HEK293 (cell line): ENCODE results near the gene LYSMD3.

Source experiments
- CTCF ChIA-PET: fragments of 350-600 bp; formaldehyde crosslinking; extraction: SDS; loops from one replicate; lab custom pipeline; 2021; ENCODE audit warnings: antibody characterized with exemption; lab: Yijun Ruan, JAX
- POLR2A ChIA-PET: fragments of 300-600 bp; formaldehyde crosslinking; extraction: SDS; loops from one replicate; lab custom pipeline; 2020; ENCODE audit warnings: antibody characterized with exemption, inconsistent platforms; lab: Yijun Ruan, JAX
- H3K27ac ChIP-seq: fragments of 200-500 bp; sonication (Bioruptor generic); 2 replicates; pipeline ENCODE4 v1.5.1; 2014; ENCODE audit warnings: low read depth, low read length, control low read depth, inconsistent platforms; ENCODE audit errors: extremely low read depth
- H3K36me3 ChIP-seq, 2 experiments: fragments of 200-500 bp in 1 of 2; sonication (Bioruptor generic) in 1 of 2; 1 replicate in 1 of 2; 2 replicates in 1 of 2; pipeline ENCODE4 v1.5.1; 2014 to 2017; ENCODE audit warnings: inconsistent platforms in 2 of 2, low read length in 2 of 2; ENCODE audit not compliant: control insufficient read depth in 2 of 2, insufficient read depth in 1 of 2
- H3K4me1 ChIP-seq: fragments of 200-500 bp; sonication (Bioruptor generic); 2 replicates; pipeline ENCODE4 v1.5.1; 2014; ENCODE audit warnings: mild to moderate bottlenecking, low read length, inconsistent platforms; ENCODE audit not compliant: control insufficient read depth, insufficient read depth
- H3K4me3 ChIP-seq: 2 replicates; pipeline ENCODE4 v1.5.1; 2011; ENCODE audit warnings: low read depth, mild to moderate bottlenecking, control low read depth, low read length, moderate library complexity
- H3K9me3 ChIP-seq: fragments of 200-500 bp; sonication (Bioruptor generic); 2 replicates; pipeline ENCODE4 v1.5.1; 2014; ENCODE audit warnings: low read depth, low read length, inconsistent platforms; ENCODE audit not compliant: control insufficient read depth, insufficient read depth
- GLI2 ChIP-seq: fragments of 450-650 bp; formaldehyde crosslinking; IDR thresholded peaks from 2 replicates; pipeline ENCODE4; 2017; ENCODE audit warnings: missing biosample characterization, missing genetic modification characterization, low read depth, borderline replicate concordance
- GLI4 ChIP-seq: fragments of 450-650 bp; formaldehyde crosslinking; IDR thresholded peaks from 2 replicates; pipeline ENCODE4 v1.5.1; 2016; ENCODE audit warnings: missing biosample characterization, missing genetic modification characterization
- GLIS2 ChIP-seq: fragments of 450-650 bp; formaldehyde crosslinking; IDR thresholded peaks from 2 replicates; pipeline ENCODE4 v1.5.1; 2016; ENCODE audit warnings: missing biosample characterization, missing genetic modification characterization
- KLF1 ChIP-seq: fragments of 450-650 bp; formaldehyde crosslinking; IDR thresholded peaks from 2 replicates; pipeline ENCODE4 v1.5.1; 2016; ENCODE audit warnings: missing biosample characterization, missing genetic modification characterization
- PRDM1 ChIP-seq: fragments of 450-650 bp; formaldehyde crosslinking; IDR thresholded peaks from 2 replicates; pipeline ENCODE4; 2016; ENCODE audit warnings: missing biosample characterization, missing genetic modification characterization
- PRDM6 ChIP-seq: fragments of 450-650 bp; formaldehyde crosslinking; IDR thresholded peaks from 2 replicates; pipeline ENCODE4 v1.5.1; 2017; ENCODE audit warnings: missing biosample characterization, missing genetic modification characterization
- SP2 ChIP-seq: fragments of 450-650 bp; formaldehyde crosslinking; IDR thresholded peaks from 2 replicates; pipeline ENCODE4 v1.5.1; 2016; ENCODE audit warnings: missing biosample characterization, missing genetic modification characterization
- SP7 ChIP-seq: fragments of 450-650 bp; formaldehyde crosslinking; IDR thresholded peaks from 2 replicates; pipeline ENCODE4 v1.5.1; 2016; ENCODE audit warnings: missing biosample characterization, missing genetic modification characterization
- ZBTB1 ChIP-seq: fragments of 450-650 bp; formaldehyde crosslinking; IDR thresholded peaks from 2 replicates; pipeline ENCODE4 v1.5.1; 2016; ENCODE audit warnings: missing biosample characterization, missing genetic modification characterization
- ZBTB17 ChIP-seq: fragments of 450-650 bp; formaldehyde crosslinking; IDR thresholded peaks from 2 replicates; pipeline ENCODE4 v1.5.1; 2016; ENCODE audit warnings: missing biosample characterization, missing genetic modification characterization
- ZBTB21 ChIP-seq: fragments of 450-650 bp; formaldehyde crosslinking; IDR thresholded peaks from 2 replicates; pipeline ENCODE4 v1.5.1; 2017; ENCODE audit warnings: missing biosample characterization, missing genetic modification characterization
- ZEB2 ChIP-seq: fragments of 450-650 bp; formaldehyde crosslinking; IDR thresholded peaks from 2 replicates; pipeline ENCODE4 v1.5.1; 2016; ENCODE audit warnings: missing biosample characterization, missing genetic modification characterization
- ZNF10 ChIP-seq: fragments of 450-650 bp; formaldehyde crosslinking; IDR thresholded peaks from 2 replicates; pipeline ENCODE4 v1.5.1; 2017; ENCODE audit warnings: missing biosample characterization, missing genetic modification characterization
- ZNF112 ChIP-seq: fragments of 450-650 bp; formaldehyde crosslinking; IDR thresholded peaks from 2 replicates; pipeline ENCODE4 v1.5.0; 2017; ENCODE audit warnings: missing biosample characterization, missing genetic modification characterization
- ZNF174 ChIP-seq: fragments of 450-650 bp; formaldehyde crosslinking; IDR thresholded peaks from 2 replicates; pipeline ENCODE4 v1.5.0; 2017; ENCODE audit warnings: missing biosample characterization, mild to moderate bottlenecking, missing genetic modification characterization
- ZNF211 ChIP-seq: fragments of 450-650 bp; formaldehyde crosslinking; IDR thresholded peaks from 2 replicates; pipeline ENCODE4 v1.5.1; 2016; ENCODE audit warnings: low read depth, missing biosample characterization, missing genetic modification characterization
- ZNF221 ChIP-seq: fragments of 450-650 bp; formaldehyde crosslinking; IDR thresholded peaks from 2 replicates; pipeline ENCODE4 v1.5.1; 2017; ENCODE audit warnings: missing biosample characterization, missing genetic modification characterization, borderline replicate concordance
- ZNF26 ChIP-seq: fragments of 450-650 bp; formaldehyde crosslinking; IDR thresholded peaks from 2 replicates; pipeline ENCODE4 v1.5.1; 2016; ENCODE audit warnings: missing biosample characterization, missing genetic modification characterization
- ZNF274 ChIP-seq, 2 experiments: fragments of 200-500 bp in 1 of 2; fragments of 450-650 bp in 1 of 2; sonication (Bioruptor generic) in 1 of 2; formaldehyde crosslinking in 1 of 2; IDR thresholded peaks; 2 replicates each; pipeline versions ENCODE4 v1.5.1 to v1.6.1; 2014 to 2016; ENCODE audit warnings: borderline replicate concordance in 1 of 2, inconsistent platforms in 1 of 2, low read length in 1 of 2, missing biosample characterization in 1 of 2, missing genetic modification characterization in 1 of 2
- ZNF391 ChIP-seq: fragments of 450-650 bp; formaldehyde crosslinking; IDR thresholded peaks from 2 replicates; pipeline ENCODE4 v1.5.1; 2016; ENCODE audit warnings: low read depth, missing biosample characterization, missing genetic modification characterization, borderline replicate concordance
- ZNF426 ChIP-seq: fragments of 450-650 bp; formaldehyde crosslinking; IDR thresholded peaks from 2 replicates; pipeline ENCODE4 v1.5.1; 2017; ENCODE audit warnings: missing biosample characterization, missing genetic modification characterization, mild to moderate bottlenecking, inconsistent platforms, moderate library complexity
- ZNF510 ChIP-seq: fragments of 450-650 bp; formaldehyde crosslinking; IDR thresholded peaks from 2 replicates; pipeline ENCODE4 v1.5.1; 2018; ENCODE audit warnings: mild to moderate bottlenecking, missing genetic modification characterization, missing biosample characterization; ENCODE audit not compliant: insufficient replicate concordance
- ZNF548 ChIP-seq: fragments of 450-650 bp; formaldehyde crosslinking; IDR thresholded peaks from 2 replicates; pipeline ENCODE4 v1.5.1; 2016; ENCODE audit warnings: missing biosample characterization, missing genetic modification characterization
- ZNF555 ChIP-seq: fragments of 450-650 bp; formaldehyde crosslinking; conservative IDR thresholded peaks from 2 replicates; pipeline ENCODE4 v1.5.1; 2017; ENCODE audit warnings: missing biosample characterization, mild to moderate bottlenecking, missing genetic modification characterization, inconsistent platforms
- ZNF629 ChIP-seq: fragments of 450-650 bp; formaldehyde crosslinking; IDR thresholded peaks from 2 replicates; pipeline ENCODE4 v1.5.1; 2017; ENCODE audit warnings: missing biosample characterization, missing genetic modification characterization
- ZNF677 ChIP-seq: fragments of 450-650 bp; IDR thresholded peaks from 2 replicates; pipeline ENCODE4 v1.5.0; 2018; ENCODE audit warnings: missing biosample characterization, mild to moderate bottlenecking, missing genetic modification characterization, moderate library complexity
- ZNF747 ChIP-seq: fragments of 450-650 bp; formaldehyde crosslinking; IDR thresholded peaks from 2 replicates; pipeline ENCODE4 v1.5.1; 2016; ENCODE audit warnings: missing biosample characterization, missing genetic modification characterization
- ZSCAN30 ChIP-seq: fragments of 450-650 bp; IDR thresholded peaks from 2 replicates; pipeline ENCODE4 v1.5.1; 2018; ENCODE audit warnings: missing biosample characterization, mild to moderate bottlenecking, missing genetic modification characterization, moderate library complexity
- ZSCAN4 ChIP-seq: fragments of 450-650 bp; formaldehyde crosslinking; IDR thresholded peaks from 2 replicates; pipeline ENCODE4 v1.5.1; 2017; ENCODE audit warnings: missing biosample characterization, missing genetic modification characterization
- ZSCAN5A ChIP-seq: fragments of 450-650 bp; formaldehyde crosslinking; IDR thresholded peaks from 2 replicates; pipeline ENCODE4 v1.5.1; 2016; ENCODE audit warnings: missing biosample characterization, missing genetic modification characterization

LYSMD3 gene

GRCh38 chr5:90548069-90548593, 18.7 kb upstream of the LYSMD3 start (continued):
- peak; percentile 79 for TF ChIP-seq KLF1 (tag by site-specific recombination)
- no peak for TF ChIP-seq ZNF26 (tag by site-specific recombination)
- peak; percentile 93 for TF ChIP-seq GLI2 (tag by site-specific recombination)
- TF ChIP-seq ZNF391 (tag by site-specific recombination): peak; percentile 88; the same call in 1 of the 2 replicates
- 0 out of 2 replicates have a peak, but pooled peaks have one; percentile 50 for TF ChIP-seq ZNF10 (tag by site-specific recombination)
- peak; percentile 98 for TF ChIP-seq ZEB2
- TF ChIP-seq ZSCAN30 (tag by site-specific recombination): peak; percentile 56; the same call in 1 of the 2 replicates
- TF ChIP-seq SP2 (tag by site-specific recombination): peak; percentile 59
- peak; percentile 94 for TF ChIP-seq ZNF629 (tag by site-specific recombination)
- TF ChIP-seq PRDM6: peak; percentile 93
- TF ChIP-seq ZBTB21: peak; percentile 71
- TF ChIP-seq SP7 (tag by site-specific recombination): peak; percentile 98
- TF ChIP-seq GLIS2 (tag by site-specific recombination): no peak
- TF ChIP-seq ZNF747 (tag by site-specific recombination): no peak
- TF ChIP-seq ZNF677 (tag by site-specific recombination): no peak
- peak; percentile 32; the same call in 1 of the 2 replicates for TF ChIP-seq ZSCAN4

GRCh38 chr5:90547072-90547536, 17.7 kb upstream of the LYSMD3 start:
- peak overlapping the region; percentile 92 for H3K27ac ChIP-seq
- H3K9me3 ChIP-seq: no peaks in the 10 kb centered on the region
- ChIA-PET CTCF (interaction anchor here (0.5 to 2.0 kb wide), 6 partner anchors 13 to 1055 kb away, joined by 3 to 9 read pairs (median 4); partner anchors contain the start of gene LYSMD3), POLR2A (interaction anchor here (1.6 to 5.2 kb wide), 7 partner anchors 9 to 137 kb away, joined by 4 to 27 read pairs (median 6); partner anchors contain the start of genes ADGRV1, CETN3, LYSMD3 and MBLAC2)
- H3K36me3 ChIP-seq: no peaks in the 10 kb centered on the region
- no peak overlapping the region for H3K4me3 ChIP-seq
- peaks cover 13% of the 10 kb centered on the region for H3K4me1 ChIP-seq
- TF ChIP-seq ZNF112 (tag by site-specific recombination) (no peak), ZNF548 (tag by site-specific recombination) (no peak), ZNF274 (IDR thresholded peaks at IDR 0.05; ENCODE audit: low read length) (no peak), ZNF274 (tag by site-specific recombination; IDR thresholded peaks at IDR 0.05; ENCODE audit: borderline replicate concordance) (no peak), ZNF510 (tag by site-specific recombination) (no peak), ZNF426 (no peak), ZNF211 (tag by site-specific recombination) (no peak), ZBTB17 (tag by site-specific recombination) (peak; percentile 95), ZNF221 (tag by site-specific recombination) (no peak), GLI2 (tag by site-specific recombination) (peak; percentile 73; the same call in 1 of the 2 replicates), GLI4 (tag by site-specific recombination) (no peak), ZNF555 (no peak), ZBTB1 (no peak), PRDM1 (tag by site-specific recombination) (peak; percentile 75), ZSCAN5A (no peak), ZNF174 (tag by site-specific recombination) (no peak)
